ENCODE results near the gene ISX. TPM values are rescaled to one million over a fixed set of nuclear protein-coding genes. Genes with fewer than 3 reads are reported as not detected.

ISX gene
- polyA plus RNA-seq, 1 donor from 2014 or later, result not detected

DNA sequence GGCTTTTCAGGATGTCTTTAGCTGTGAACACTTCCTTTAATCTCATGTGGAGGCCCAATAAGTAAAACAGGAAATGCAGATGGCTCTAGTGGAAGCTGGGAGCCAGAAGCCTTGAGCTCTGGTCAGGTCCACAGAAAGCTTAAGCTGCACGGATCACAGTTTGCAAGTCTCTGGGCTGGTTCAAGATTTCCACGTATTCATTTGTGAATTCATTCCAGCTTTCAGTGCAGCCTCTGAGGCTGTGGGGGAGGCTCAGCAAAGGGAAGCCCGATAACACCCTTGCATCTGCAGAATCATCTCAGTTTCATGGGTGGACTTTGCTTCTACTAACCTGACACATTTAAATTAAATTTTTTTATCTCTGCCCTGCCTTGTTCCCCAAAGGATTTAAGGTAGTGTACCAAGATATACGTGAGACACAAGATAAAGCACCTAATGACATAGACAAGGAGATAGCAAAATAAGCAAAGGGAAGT lies 65.6 kb downstream of the ISX start:
- H3K27me3 ChIP-seq (ENCODE audit: insufficient read depth, low read depth, low read length), result no peaks in the 10 kb centered on the region
- H3K36me3 ChIP-seq (ENCODE audit: insufficient read depth, low read length), result no peaks in the 10 kb centered on the region
- H3K9me2 ChIP-seq (ENCODE audit: insufficient read depth, low read length), result no peaks in the 10 kb centered on the region
- no peaks in the 10 kb centered on the region for H3K79me2 ChIP-seq (replicated peaks; ENCODE audit: insufficient read depth, low read length)
- H3K4me2 ChIP-seq (ENCODE audit: low read length), result no peak overlapping the region
- H2AFZ ChIP-seq (ENCODE audit: low read depth, low read length), result no peak overlapping the region
- no peaks in the 10 kb centered on the region for H3K9me3 ChIP-seq (ENCODE audit: low read length)
- H3F3A ChIP-seq (ENCODE audit: insufficient read depth, low read length, poor library complexity, severe bottlenecking), result no peaks in the 10 kb centered on the region
- no peaks in the 10 kb centered on the region for H4K20me1 ChIP-seq (ENCODE audit: insufficient read depth)
- no peak overlapping the region for H3K27ac ChIP-seq (ENCODE audit: low read length)
- no peak for TF ChIP-seq SMC3 (conservative IDR thresholded peaks at IDR 0.05; ENCODE audit: poor library complexity)
- no peak for TF ChIP-seq POLR2AphosphoS5 (IDR thresholded peaks at IDR 0.05)
- TF ChIP-seq, protein P1, sequence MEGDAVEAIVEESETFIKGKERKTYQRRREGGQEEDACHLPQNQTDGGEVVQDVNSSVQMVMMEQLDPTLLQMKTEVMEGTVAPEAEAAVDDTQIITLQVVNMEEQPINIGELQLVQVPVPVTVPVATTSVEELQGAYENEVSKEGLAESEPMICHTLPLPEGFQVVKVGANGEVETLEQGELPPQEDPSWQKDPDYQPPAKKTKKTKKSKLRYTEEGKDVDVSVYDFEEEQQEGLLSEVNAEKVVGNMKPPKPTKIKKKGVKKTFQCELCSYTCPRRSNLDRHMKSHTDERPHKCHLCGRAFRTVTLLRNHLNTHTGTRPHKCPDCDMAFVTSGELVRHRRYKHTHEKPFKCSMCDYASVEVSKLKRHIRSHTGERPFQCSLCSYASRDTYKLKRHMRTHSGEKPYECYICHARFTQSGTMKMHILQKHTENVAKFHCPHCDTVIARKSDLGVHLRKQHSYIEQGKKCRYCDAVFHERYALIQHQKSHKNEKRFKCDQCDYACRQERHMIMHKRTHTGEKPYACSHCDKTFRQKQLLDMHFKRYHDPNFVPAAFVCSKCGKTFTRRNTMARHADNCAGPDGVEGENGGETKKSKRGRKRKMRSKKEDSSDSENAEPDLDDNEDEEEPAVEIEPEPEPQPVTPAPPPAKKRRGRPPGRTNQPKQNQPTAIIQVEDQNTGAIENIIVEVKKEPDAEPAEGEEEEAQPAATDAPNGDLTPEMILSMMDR (IDR thresholded peaks at IDR 0.05; ENCODE audit: poor library complexity, severe bottlenecking), result no peak
- no peak for TF ChIP-seq EP300 (conservative IDR thresholded peaks at IDR 0.05; ENCODE audit: poor library complexity, severe bottlenecking)
- TF ChIP-seq MXI1 (conservative IDR thresholded peaks at IDR 0.05; ENCODE audit: poor library complexity, severe bottlenecking), result no peak
- TF ChIP-seq, protein P2, sequence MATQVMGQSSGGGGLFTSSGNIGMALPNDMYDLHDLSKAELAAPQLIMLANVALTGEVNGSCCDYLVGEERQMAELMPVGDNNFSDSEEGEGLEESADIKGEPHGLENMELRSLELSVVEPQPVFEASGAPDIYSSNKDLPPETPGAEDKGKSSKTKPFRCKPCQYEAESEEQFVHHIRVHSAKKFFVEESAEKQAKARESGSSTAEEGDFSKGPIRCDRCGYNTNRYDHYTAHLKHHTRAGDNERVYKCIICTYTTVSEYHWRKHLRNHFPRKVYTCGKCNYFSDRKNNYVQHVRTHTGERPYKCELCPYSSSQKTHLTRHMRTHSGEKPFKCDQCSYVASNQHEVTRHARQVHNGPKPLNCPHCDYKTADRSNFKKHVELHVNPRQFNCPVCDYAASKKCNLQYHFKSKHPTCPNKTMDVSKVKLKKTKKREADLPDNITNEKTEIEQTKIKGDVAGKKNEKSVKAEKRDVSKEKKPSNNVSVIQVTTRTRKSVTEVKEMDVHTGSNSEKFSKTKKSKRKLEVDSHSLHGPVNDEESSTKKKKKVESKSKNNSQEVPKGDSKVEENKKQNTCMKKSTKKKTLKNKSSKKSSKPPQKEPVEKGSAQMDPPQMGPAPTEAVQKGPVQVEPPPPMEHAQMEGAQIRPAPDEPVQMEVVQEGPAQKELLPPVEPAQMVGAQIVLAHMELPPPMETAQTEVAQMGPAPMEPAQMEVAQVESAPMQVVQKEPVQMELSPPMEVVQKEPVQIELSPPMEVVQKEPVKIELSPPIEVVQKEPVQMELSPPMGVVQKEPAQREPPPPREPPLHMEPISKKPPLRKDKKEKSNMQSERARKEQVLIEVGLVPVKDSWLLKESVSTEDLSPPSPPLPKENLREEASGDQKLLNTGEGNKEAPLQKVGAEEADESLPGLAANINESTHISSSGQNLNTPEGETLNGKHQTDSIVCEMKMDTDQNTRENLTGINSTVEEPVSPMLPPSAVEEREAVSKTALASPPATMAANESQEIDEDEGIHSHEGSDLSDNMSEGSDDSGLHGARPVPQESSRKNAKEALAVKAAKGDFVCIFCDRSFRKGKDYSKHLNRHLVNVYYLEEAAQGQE (IDR thresholded peaks at IDR 0.05; ENCODE audit: borderline replicate concordance), result no peak
- TF ChIP-seq TAF1 (IDR thresholded peaks at IDR 0.05; ENCODE audit: low read depth), result no peak
- no peak for TF ChIP-seq EZH2 (IDR thresholded peaks at IDR 0.05; ENCODE audit: borderline replicate concordance, insufficient read depth, low read length, poor library complexity, severe bottlenecking)
- TF ChIP-seq RAD21 (conservative IDR thresholded peaks at IDR 0.05), result no peak
- H3K9ac ChIP-seq (ENCODE audit: low read length), result no peak overlapping the region
- H3K4me3 ChIP-seq (ENCODE audit: low read length), result no peak overlapping the region

DNA sequence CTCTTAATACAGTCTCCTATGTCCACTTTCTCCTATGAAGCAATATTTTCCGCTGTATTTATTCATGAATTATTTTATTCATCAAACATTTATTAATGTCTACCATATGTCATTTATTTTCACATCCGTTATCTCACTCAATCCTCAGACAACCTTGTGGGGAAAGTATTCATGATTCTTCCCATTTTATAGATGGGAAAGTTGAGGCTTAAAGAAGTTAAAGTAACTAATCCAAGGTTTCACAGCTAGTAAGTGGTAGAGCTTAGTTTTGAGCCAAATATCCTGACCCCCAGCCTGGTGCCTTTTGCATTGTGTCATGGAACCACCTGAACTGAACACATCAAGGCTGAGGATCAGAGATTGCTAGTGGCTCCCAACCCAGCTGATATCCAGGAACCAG lies 66.6 kb downstream of the ISX start:
- Histone ChIP-seq H3K27me3 (ENCODE audit: insufficient read depth, low read depth, low read length) (no peaks in the 10 kb centered on the region), H3K4me3 (ENCODE audit: low read length) (no peak overlapping the region), H3K27ac (ENCODE audit: low read length) (no peak overlapping the region), H3K9ac (ENCODE audit: low read length) (no peak overlapping the region), H2AFZ (ENCODE audit: low read depth, low read length) (no peak overlapping the region), H3K79me2 (replicated peaks; ENCODE audit: insufficient read depth, low read length) (no peaks in the 10 kb centered on the region), H3K9me3 (ENCODE audit: low read length) (no peaks in the 10 kb centered on the region), H3K36me3 (ENCODE audit: insufficient read depth, low read length) (no peaks in the 10 kb centered on the region), H3K9me2 (ENCODE audit: insufficient read depth, low read length) (no peaks in the 10 kb centered on the region), H3F3A (ENCODE audit: insufficient read depth, low read length, poor library complexity, severe bottlenecking) (no peaks in the 10 kb centered on the region), H3K4me2 (ENCODE audit: low read length) (no peak overlapping the region), H4K20me1 (ENCODE audit: insufficient read depth) (no peaks in the 10 kb centered on the region)
- no peak for TF ChIP-seq POLR2AphosphoS5 (IDR thresholded peaks at IDR 0.05)
- TF ChIP-seq RAD21 (conservative IDR thresholded peaks at IDR 0.05), result no peak
- TF ChIP-seq, protein P2 (IDR thresholded peaks at IDR 0.05; ENCODE audit: borderline replicate concordance), result no peak
- TF ChIP-seq, protein P1 (IDR thresholded peaks at IDR 0.05; ENCODE audit: poor library complexity, severe bottlenecking), result no peak
- no peak for TF ChIP-seq MXI1 (conservative IDR thresholded peaks at IDR 0.05; ENCODE audit: poor library complexity, severe bottlenecking)
- TF ChIP-seq EZH2 (IDR thresholded peaks at IDR 0.05; ENCODE audit: borderline replicate concordance, insufficient read depth, low read length, poor library complexity, severe bottlenecking), result no peak
- TF ChIP-seq TAF1 (IDR thresholded peaks at IDR 0.05; ENCODE audit: low read depth), result no peak
- TF ChIP-seq EP300 (conservative IDR thresholded peaks at IDR 0.05; ENCODE audit: poor library complexity, severe bottlenecking), result no peak
- TF ChIP-seq SMC3 (conservative IDR thresholded peaks at IDR 0.05; ENCODE audit: poor library complexity), result no peak
